Hepatocyte (in vitro differentiated cells): Measurements from ENCODE around the gene ARAP1. TPM values are rescaled to one million over a fixed set of nuclear protein-coding genes. Genes with fewer than 3 reads are reported as not detected.

Experiments used
- DNase-seq: peaks from one replicate; pipeline ENCODE4 v3.0.0-alpha.2; 2016; ENCODE audit warnings: low spot score
- H2AFZ ChIP-seq: fragments of 200-600 bp; sonication (generic); 2 replicates; pipeline ENCODE4 v1.6.0; 2016; ENCODE audit warnings: antibody characterized with exemption, mild to moderate bottlenecking
- H3K27ac ChIP-seq: fragments of 200-600 bp; sonication (generic); 2 replicates; pipeline ENCODE4 v1.5.1; 2016; ENCODE audit warnings: mild to moderate bottlenecking
- H3K27me3 ChIP-seq: fragments of 200-600 bp; sonication (generic); 2 replicates; pipeline ENCODE4 v1.6.1; 2016
- H3K36me3 ChIP-seq: fragments of 200-600 bp; sonication (generic); replicated peaks from 2 replicates; pipeline ENCODE4 v1.5.1; 2016; ENCODE audit warnings: low read depth; ENCODE audit not compliant: insufficient read depth
- H3K4me1 ChIP-seq: fragments of 200-600 bp; sonication (generic); 2 replicates; pipeline ENCODE4 v1.5.1; 2016; ENCODE audit warnings: mild to moderate bottlenecking, moderate library complexity; ENCODE audit not compliant: insufficient read depth
- H3K4me2 ChIP-seq: fragments of 200-600 bp; sonication (generic); 2 replicates; pipeline ENCODE4 v1.6.0; 2016
- H3K4me3 ChIP-seq: fragments of 200-600 bp; sonication (generic); 2 replicates; pipeline ENCODE4 v1.5.1; 2016; ENCODE audit warnings: mild to moderate bottlenecking
- H3K79me2 ChIP-seq: fragments of 200-600 bp; sonication (generic); 2 replicates; pipeline ENCODE4 v1.6.0; 2017; ENCODE audit warnings: mild to moderate bottlenecking
- H3K9me2 ChIP-seq: fragments of 200-600 bp; sonication (generic); replicated peaks from 2 replicates; pipeline ENCODE4 v1.6.0; 2017; ENCODE audit warnings: mild to moderate bottlenecking; ENCODE audit not compliant: insufficient read depth
- H3K9me3 ChIP-seq: fragments of 200-600 bp; sonication (generic); 2 replicates; pipeline ENCODE4 v1.5.1; 2016; ENCODE audit warnings: low read depth, mild to moderate bottlenecking
- H4K20me1 ChIP-seq: fragments of 200-600 bp; sonication (generic); 2 replicates; pipeline ENCODE4 v1.6.0; 2016; ENCODE audit warnings: mild to moderate bottlenecking; ENCODE audit not compliant: insufficient read depth, poor library complexity, severe bottlenecking
- CTCF ChIP-seq: fragments of 200-600 bp; sonication (generic); IDR thresholded peaks from 2 replicates; pipeline ENCODE4 v1.5.1; 2016; ENCODE audit warnings: antibody characterized with exemption, mild to moderate bottlenecking; ENCODE audit not compliant: poor library complexity
- EZH2 ChIP-seq: fragments of 200-600 bp; sonication (generic); IDR thresholded peaks from 2 replicates; pipeline ENCODE4 v1.6.1; 2016; ENCODE audit warnings: antibody characterized with exemption, mild to moderate bottlenecking, borderline replicate concordance
- EZH2phosphoT487 ChIP-seq: fragments of 200-600 bp; sonication (generic); IDR thresholded peaks from one replicate; pipeline ENCODE4 v1.6.1; 2018; ENCODE audit warnings: antibody characterized with exemption, mild to moderate bottlenecking, low read depth, moderate library complexity; ENCODE audit not compliant: unreplicated experiment, severe bottlenecking
- WGBS: methylation state at CpG from one replicate; pipeline ENCODE4 v1.1.6; 2016; ENCODE audit warnings: low lambda C conversion rate; ENCODE audit errors: missing lambda C conversion rate; 5-methylcytosine and 5-hydroxymethylcytosine counted together
- polyA plus RNA-seq: library from polyadenylated mRNA; unstranded; fragments of >200 nt; fragmentation: Nextera tagmentation; extraction: Ambion mirVana; gene quantifications from 2 replicates; pipeline ENCODE4 v1.2.1, GENCODE V29; 2016
- total RNA-seq: library from RNA; depleted of rRNA; stranded (reverse); fragments of >200 nt; gene quantifications from 2 replicates; pipeline ENCODE4 v1.2.3, GENCODE V29; 2014

Gene ARAP1
- total and polyA plus RNA-seq, 2 experiments from 2014 or later = 60.2 to 118 TPM

- peak overlapping the region; percentile 60 for H3K27ac ChIP-seq
- no peak for DNase-seq
- peaks cover 80% of the 10 kb centered on the region for H4K20me1 ChIP-seq
- no peaks in the 10 kb centered on the region for H3K36me3 ChIP-seq
- H3K4me1 ChIP-seq = peaks cover 36% of the 10 kb centered on the region
- no peaks in the 10 kb centered on the region for H3K27me3 ChIP-seq
- no peak overlapping the region for H3K4me3 ChIP-seq
- no peak overlapping the region for H3K4me2 ChIP-seq
- H3K79me2 ChIP-seq = peaks cover 98% of the 10 kb centered on the region
- H3K9me2 ChIP-seq = no peaks in the 10 kb centered on the region
- WGBS = 76% methylated on average over 12 of the region's 12 CpGs
- no peaks in the 10 kb centered on the region for H3K9me3 ChIP-seq
- no peak overlapping the region for H2AFZ ChIP-seq
- TF ChIP-seq CTCF (no peak), EZH2 (no peak), EZH2phosphoT487 (no peak)
Measured at GRCh38 chr11:72766152-72766902, 14.1 kb upstream of the ARAP1 start.

- Histone ChIP-seq H3K79me2 (peaks cover 98% of the 10 kb centered on the region), H3K4me2 (no peak overlapping the region), H3K27ac (peak overlapping the region; percentile 74), H3K4me1 (peaks cover 38% of the 10 kb centered on the region), H2AFZ (no peak overlapping the region), H3K36me3 (no peaks in the 10 kb centered on the region), H3K27me3 (no peaks in the 10 kb centered on the region), H3K9me3 (no peaks in the 10 kb centered on the region), H4K20me1 (peaks cover 83% of the 10 kb centered on the region), H3K4me3 (no peak overlapping the region), H3K9me2 (no peaks in the 10 kb centered on the region)
- peak; percentile 67 for DNase-seq
- TF ChIP-seq EZH2 = no peak
- TF ChIP-seq EZH2phosphoT487 = no peak
- peak; percentile 26 for TF ChIP-seq CTCF
- WGBS = 63% methylated on average over 12 of the region's 13 CpGs
Measured at GRCh38 chr11:72764503-72764902, 12.3 kb upstream of the ARAP1 start.

- 91% methylated on average over 4 of the region's 4 CpGs for WGBS
- Histone ChIP-seq H3K27ac (peak overlapping the region; percentile 74), H4K20me1 (peaks cover 78% of the 10 kb centered on the region), H3K4me2 (no peak overlapping the region), H3K79me2 (peaks cover 96% of the 10 kb centered on the region), H3K4me1 (peaks cover 34% of the 10 kb centered on the region), H3K4me3 (no peak overlapping the region), H2AFZ (no peak overlapping the region), H3K9me2 (no peaks in the 10 kb centered on the region), H3K36me3 (no peaks in the 10 kb centered on the region), H3K27me3 (no peaks in the 10 kb centered on the region), H3K9me3 (no peaks in the 10 kb centered on the region)
- DNase-seq = no peak
- TF ChIP-seq EZH2phosphoT487 = no peak
- no peak for TF ChIP-seq EZH2
- no peak for TF ChIP-seq CTCF
Measured at GRCh38 chr11:72763823-72764222, 11.6 kb upstream of the ARAP1 start.
